Fibroblast of lung (primary cell): Measurements from ENCODE around the gene OCSTAMP.

Experiments
- EZH2 ChIP-seq: IDR thresholded peaks from 2 replicates; pipeline ENCODE4 v1.5.1; 2012; ENCODE audit warnings: low read length, control low read depth, mild to moderate bottlenecking; ENCODE audit errors: missing control alignments
- TF ChIP-seq, protein P1 (sequence below), 2 donors: IDR thresholded peaks in 1 of 2; conservative IDR thresholded peaks in 1 of 2; 1 replicate in 1 of 2; 2 replicates in 1 of 2; pipeline ENCODE4 v1.5.1; 2011 to 2012; ENCODE audit warnings: low read length in 2 of 2, control low read depth in 1 of 2, inconsistent platforms in 1 of 2, low read depth in 1 of 2, mild to moderate bottlenecking in 1 of 2

DNA sequence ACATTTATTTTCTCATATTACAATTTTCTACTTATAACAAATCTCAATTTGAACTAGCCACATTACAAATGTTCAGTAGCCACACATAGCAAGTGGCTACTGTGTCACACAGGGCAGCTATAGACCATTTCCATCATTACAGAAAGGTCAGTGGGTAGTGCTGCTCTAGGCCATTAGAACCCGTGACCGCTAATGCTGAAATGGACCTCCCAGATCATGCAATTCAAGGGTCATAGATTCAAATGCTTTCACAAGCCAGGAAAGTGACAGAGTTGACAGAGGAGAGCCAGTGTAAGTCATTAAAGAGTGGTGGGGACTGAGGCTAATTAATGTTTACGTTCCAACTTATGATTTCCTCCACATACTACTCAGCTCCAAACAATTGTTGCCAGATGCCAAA, 3.5 kb upstream of the OCSTAMP start:
- TF ChIP-seq, protein P1, sequence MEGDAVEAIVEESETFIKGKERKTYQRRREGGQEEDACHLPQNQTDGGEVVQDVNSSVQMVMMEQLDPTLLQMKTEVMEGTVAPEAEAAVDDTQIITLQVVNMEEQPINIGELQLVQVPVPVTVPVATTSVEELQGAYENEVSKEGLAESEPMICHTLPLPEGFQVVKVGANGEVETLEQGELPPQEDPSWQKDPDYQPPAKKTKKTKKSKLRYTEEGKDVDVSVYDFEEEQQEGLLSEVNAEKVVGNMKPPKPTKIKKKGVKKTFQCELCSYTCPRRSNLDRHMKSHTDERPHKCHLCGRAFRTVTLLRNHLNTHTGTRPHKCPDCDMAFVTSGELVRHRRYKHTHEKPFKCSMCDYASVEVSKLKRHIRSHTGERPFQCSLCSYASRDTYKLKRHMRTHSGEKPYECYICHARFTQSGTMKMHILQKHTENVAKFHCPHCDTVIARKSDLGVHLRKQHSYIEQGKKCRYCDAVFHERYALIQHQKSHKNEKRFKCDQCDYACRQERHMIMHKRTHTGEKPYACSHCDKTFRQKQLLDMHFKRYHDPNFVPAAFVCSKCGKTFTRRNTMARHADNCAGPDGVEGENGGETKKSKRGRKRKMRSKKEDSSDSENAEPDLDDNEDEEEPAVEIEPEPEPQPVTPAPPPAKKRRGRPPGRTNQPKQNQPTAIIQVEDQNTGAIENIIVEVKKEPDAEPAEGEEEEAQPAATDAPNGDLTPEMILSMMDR (conservative IDR thresholded peaks at IDR 0.05 in 1 of 2, IDR thresholded peaks at IDR 0.05 in 1 of 2; ENCODE audit: low read depth in 1 of 2, low read length in 2 of 2), result no peak
- TF ChIP-seq EZH2, result no peak
